ENCODE measurements around the gene LAMB4.

Gene LAMB4

GRCh38 chr7:108101759-108102158 is 28.4 kb downstream of the LAMB4 start:
- no peak overlapping the region for H3K4me3 ChIP-seq (ENCODE audit: low read length)

DNA sequence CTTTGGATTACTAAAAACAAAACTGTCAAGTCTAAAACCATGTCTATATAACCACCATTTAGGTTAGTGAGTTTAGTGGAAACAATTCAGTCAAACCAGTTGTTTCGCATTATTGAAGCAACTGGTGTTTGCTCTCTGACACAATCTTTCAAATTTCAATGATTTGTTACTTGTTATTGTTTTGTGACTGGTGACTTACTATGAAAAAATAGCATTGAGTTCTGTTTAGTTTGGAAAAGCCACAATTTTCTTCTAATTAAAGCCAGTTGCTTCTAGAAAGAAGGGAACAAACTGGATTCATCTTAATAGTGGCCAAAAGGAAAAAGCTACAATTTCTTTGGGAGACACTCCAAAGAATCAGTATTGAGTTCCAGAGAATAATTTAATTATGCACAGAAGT is 30.4 kb downstream of the LAMB4 start:
- Histone ChIP-seq H3K9ac (ENCODE audit: low read depth, low read length) (no peak overlapping the region), H3K9me3 (ENCODE audit: insufficient read depth, low read depth, low read length) (no peaks in the 10 kb centered on the region), H3K27ac (ENCODE audit: low read length) (no peak overlapping the region), H3K27me3 (ENCODE audit: insufficient read depth, low read length) (no peaks in the 10 kb centered on the region), H3K4me1 (ENCODE audit: insufficient read depth, low read length) (no peaks in the 10 kb centered on the region), H3K4me3 (ENCODE audit: low read length) (no peak overlapping the region), H3K36me3 (ENCODE audit: insufficient read depth, low read depth, low read length) (no peaks in the 10 kb centered on the region)

More at GRCh38 chr7:108101759-108102158, 28.4 kb downstream of the LAMB4 start:
- Histone ChIP-seq H3K27ac (ENCODE audit: low read length) (no peak overlapping the region), H3K9ac (ENCODE audit: low read depth, low read length) (no peak overlapping the region), H3K27me3 (ENCODE audit: insufficient read depth, low read length) (no peaks in the 10 kb centered on the region), H3K36me3 (ENCODE audit: insufficient read depth, low read depth, low read length) (no peaks in the 10 kb centered on the region), H3K4me1 (ENCODE audit: insufficient read depth, low read length) (no peaks in the 10 kb centered on the region), H3K9me3 (ENCODE audit: insufficient read depth, low read depth, low read length) (no peaks in the 10 kb centered on the region)

GRCh38 chr7:108097703-108098102 is 32.5 kb downstream of the LAMB4 start:
- Histone ChIP-seq H3K4me1 (ENCODE audit: insufficient read depth, low read length) (no peaks in the 10 kb centered on the region), H3K27me3 (ENCODE audit: insufficient read depth, low read length) (no peaks in the 10 kb centered on the region), H3K9me3 (ENCODE audit: insufficient read depth, low read depth, low read length) (no peaks in the 10 kb centered on the region), H3K36me3 (ENCODE audit: insufficient read depth, low read depth, low read length) (no peaks in the 10 kb centered on the region), H3K27ac (ENCODE audit: low read length) (no peak overlapping the region), H3K4me3 (ENCODE audit: low read length) (no peak overlapping the region), H3K9ac (ENCODE audit: low read depth, low read length) (no peak overlapping the region)

DNA sequence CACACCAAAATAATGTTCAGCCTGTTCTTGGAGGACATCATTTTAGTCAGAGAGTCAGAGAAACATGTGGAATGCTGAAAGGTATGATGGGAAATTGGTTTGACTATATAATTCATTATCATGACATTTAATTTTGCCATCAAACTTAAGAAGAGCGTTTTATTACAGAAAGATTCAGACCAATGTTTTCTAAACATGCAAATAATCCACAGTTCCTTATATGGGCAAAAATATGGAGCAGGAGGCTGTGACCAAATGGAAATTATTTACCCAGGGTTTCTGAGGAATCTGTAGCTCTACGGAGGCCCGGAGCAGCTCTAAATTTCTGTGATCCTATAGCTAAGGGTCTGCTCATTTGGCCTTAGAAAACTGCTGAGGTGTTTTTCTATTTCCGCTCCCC is 33.2 kb downstream of the LAMB4 start:
- Histone ChIP-seq H3K9ac (ENCODE audit: low read depth, low read length) (no peak overlapping the region), H3K27me3 (ENCODE audit: insufficient read depth, low read length) (no peaks in the 10 kb centered on the region), H3K27ac (ENCODE audit: low read length) (no peak overlapping the region), H3K9me3 (ENCODE audit: insufficient read depth, low read depth, low read length) (no peaks in the 10 kb centered on the region), H3K4me3 (ENCODE audit: low read length) (no peak overlapping the region), H3K4me1 (ENCODE audit: insufficient read depth, low read length) (no peaks in the 10 kb centered on the region), H3K36me3 (ENCODE audit: insufficient read depth, low read depth, low read length) (no peaks in the 10 kb centered on the region)

DNA sequence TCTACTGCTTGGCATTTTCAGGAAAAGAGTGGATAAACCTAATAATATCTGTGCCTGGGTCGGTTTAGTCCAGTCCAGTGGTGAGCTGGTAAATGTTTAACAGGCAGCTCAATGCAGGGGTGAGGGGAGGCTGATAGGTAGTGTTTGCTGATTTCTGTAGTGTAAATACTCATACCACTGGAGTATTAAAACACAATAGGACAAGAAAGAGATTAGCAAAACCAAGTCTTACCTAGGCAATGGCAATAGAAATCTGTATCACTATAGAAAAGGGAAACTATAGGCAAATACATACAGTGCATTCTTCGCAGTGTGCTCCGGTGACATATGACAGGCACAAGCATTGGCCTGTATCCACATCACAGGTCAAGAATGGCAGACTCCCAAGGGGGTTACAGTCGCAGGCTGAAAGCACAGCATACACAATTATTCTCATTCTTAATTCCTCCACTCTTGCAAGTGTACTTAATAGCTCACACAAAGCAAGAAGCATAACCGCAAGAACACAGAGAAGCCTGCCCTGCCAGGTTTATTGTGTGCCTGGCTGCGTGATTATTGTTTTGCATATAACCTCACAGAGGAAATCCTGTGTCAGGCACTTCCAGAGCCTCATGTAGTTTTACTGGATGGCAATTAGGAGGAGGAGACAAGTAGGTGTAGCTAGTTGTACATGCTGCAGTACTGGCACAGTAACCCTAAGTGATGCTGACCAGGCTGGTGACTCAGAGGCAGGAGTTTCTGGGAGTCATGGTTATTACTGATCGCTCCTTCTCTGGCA is 35.0 kb downstream of the LAMB4 start:
- Histone ChIP-seq H3K27me3 (ENCODE audit: insufficient read depth, low read length) (no peaks in the 10 kb centered on the region), H3K36me3 (ENCODE audit: insufficient read depth, low read depth, low read length) (no peaks in the 10 kb centered on the region), H3K4me3 (ENCODE audit: low read length) (no peak overlapping the region), H3K9me3 (ENCODE audit: insufficient read depth, low read depth, low read length) (no peaks in the 10 kb centered on the region), H3K4me1 (ENCODE audit: insufficient read depth, low read length) (no peaks in the 10 kb centered on the region), H3K9ac (ENCODE audit: low read depth, low read length) (no peak overlapping the region), H3K27ac (ENCODE audit: low read length) (no peak overlapping the region)

- Histone ChIP-seq H3K9ac (ENCODE audit: low read depth, low read length) (no peak overlapping the region), H3K27ac (ENCODE audit: low read length) (no peak overlapping the region), H3K9me3 (ENCODE audit: insufficient read depth, low read depth, low read length) (no peaks in the 10 kb centered on the region), H3K27me3 (ENCODE audit: insufficient read depth, low read length) (no peaks in the 10 kb centered on the region), H3K4me3 (ENCODE audit: low read length) (no peak overlapping the region), H3K36me3 (ENCODE audit: insufficient read depth, low read depth, low read length) (no peaks in the 10 kb centered on the region), H3K4me1 (ENCODE audit: insufficient read depth, low read length) (no peaks in the 10 kb centered on the region)
Measured at GRCh38 chr7:108094346-108094745, 35.8 kb downstream of the LAMB4 start.

DNA sequence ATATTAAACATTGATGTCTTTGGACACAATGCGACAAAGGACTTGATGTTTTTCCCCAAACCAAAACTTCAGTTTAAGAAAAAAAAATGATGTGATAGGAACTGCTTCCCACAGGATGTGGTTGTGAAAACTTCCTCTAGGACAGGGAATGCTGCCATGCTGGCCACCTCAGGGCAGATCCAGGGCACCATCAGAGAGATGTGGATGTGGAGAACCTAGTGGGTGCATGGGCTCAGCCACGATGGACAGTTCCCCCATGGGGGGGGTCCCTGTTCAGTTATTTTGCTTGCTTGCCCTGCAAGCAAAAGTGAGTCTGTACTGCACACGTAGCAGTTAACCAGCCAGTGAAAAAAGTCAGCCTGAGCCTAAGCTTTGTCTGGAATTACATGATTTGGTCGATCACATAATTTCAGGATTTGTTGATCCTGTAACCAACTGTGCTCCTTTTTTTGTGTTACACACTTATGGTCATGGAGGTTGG is 36.3 kb downstream of the LAMB4 start:
- H3K27me3 ChIP-seq (ENCODE audit: insufficient read depth, low read length) = no peaks in the 10 kb centered on the region
- no peak overlapping the region for H3K4me3 ChIP-seq (ENCODE audit: low read length)
- H3K4me1 ChIP-seq (ENCODE audit: insufficient read depth, low read length) = no peaks in the 10 kb centered on the region
- H3K27ac ChIP-seq (ENCODE audit: low read length) = no peak overlapping the region
- no peaks in the 10 kb centered on the region for H3K9me3 ChIP-seq (ENCODE audit: insufficient read depth, low read depth, low read length)
- H3K9ac ChIP-seq (ENCODE audit: low read depth, low read length) = no peak overlapping the region
- H3K36me3 ChIP-seq (ENCODE audit: insufficient read depth, low read depth, low read length) = no peaks in the 10 kb centered on the region

GRCh38 chr7:108093341-108093740 is 36.8 kb downstream of the LAMB4 start:
- H3K4me3 ChIP-seq (ENCODE audit: low read length) = no peak overlapping the region
- H3K27ac ChIP-seq (ENCODE audit: low read length) = no peak overlapping the region
- H3K36me3 ChIP-seq (ENCODE audit: insufficient read depth, low read depth, low read length) = no peaks in the 10 kb centered on the region
- H3K27me3 ChIP-seq (ENCODE audit: insufficient read depth, low read length) = no peaks in the 10 kb centered on the region
- no peak overlapping the region for H3K9ac ChIP-seq (ENCODE audit: low read depth, low read length)
- H3K4me1 ChIP-seq (ENCODE audit: insufficient read depth, low read length) = no peaks in the 10 kb centered on the region
- no peaks in the 10 kb centered on the region for H3K9me3 ChIP-seq (ENCODE audit: insufficient read depth, low read depth, low read length)

GRCh38 chr7:108091461-108091831 is 38.7 kb downstream of the LAMB4 start:
- Histone ChIP-seq H3K4me1 (ENCODE audit: insufficient read depth, low read length) (no peaks in the 10 kb centered on the region), H3K9me3 (ENCODE audit: insufficient read depth, low read depth, low read length) (no peaks in the 10 kb centered on the region), H3K27me3 (ENCODE audit: insufficient read depth, low read length) (no peaks in the 10 kb centered on the region), H3K9ac (ENCODE audit: low read depth, low read length) (no peak overlapping the region), H3K36me3 (ENCODE audit: insufficient read depth, low read depth, low read length) (no peaks in the 10 kb centered on the region), H3K27ac (ENCODE audit: low read length) (no peak overlapping the region), H3K4me3 (ENCODE audit: low read length) (no peak overlapping the region)

DNA sequence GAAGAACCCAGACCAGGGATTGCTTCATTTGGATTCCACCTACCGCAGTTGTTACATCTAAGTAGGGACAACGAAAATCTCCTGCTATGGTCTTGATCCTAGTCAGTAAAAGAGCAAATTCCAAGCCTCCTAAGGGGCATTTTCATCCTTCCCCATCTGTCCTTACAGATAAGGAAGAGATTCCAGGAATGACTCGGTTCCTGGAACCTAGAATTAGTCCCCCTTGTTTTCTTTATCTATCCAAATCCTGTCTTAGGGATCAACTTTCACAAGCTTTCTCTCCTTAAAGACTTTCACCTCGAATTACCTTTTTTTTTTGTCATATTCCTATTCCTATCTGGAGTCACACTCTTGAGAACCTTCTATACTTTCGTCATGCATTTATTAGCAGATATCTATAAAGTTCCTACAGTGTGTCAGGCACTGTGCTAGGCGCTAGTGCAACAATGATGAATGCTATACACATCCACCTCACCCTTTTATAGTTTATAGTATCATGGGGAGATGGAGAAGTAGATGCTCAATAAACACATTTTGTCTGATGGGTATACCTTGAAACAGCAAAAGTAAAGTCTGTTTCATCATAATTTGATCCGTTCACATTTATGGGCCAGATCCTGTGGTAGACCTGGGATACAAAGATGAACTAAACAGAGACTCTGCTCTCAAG is 39.2 kb downstream of the LAMB4 start:
- H3K27ac ChIP-seq (ENCODE audit: low read length) = no peak overlapping the region
- H3K4me1 ChIP-seq (ENCODE audit: insufficient read depth, low read length) = no peaks in the 10 kb centered on the region

DNA sequence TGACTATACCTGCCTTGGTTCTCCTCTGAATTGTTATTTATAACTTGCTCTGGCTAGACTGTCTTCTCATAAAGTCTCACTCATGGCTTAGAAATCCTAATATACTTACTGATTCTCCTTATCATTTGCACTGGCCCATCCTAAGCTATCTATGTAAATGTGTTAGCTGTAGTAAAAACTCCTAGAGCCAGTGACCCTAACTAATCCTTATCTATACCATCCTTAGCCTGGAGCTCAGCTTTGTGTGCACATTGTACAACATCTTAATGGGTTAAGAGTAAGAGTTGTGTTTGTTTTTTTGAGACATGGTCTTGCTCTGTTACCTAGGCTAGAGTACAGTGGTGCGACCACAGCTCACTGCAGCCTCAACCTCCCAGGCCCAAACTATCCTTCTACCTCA is 40.8 kb downstream of the LAMB4 start:
- H3K4me3 ChIP-seq (ENCODE audit: low read length) = no peak overlapping the region
- no peaks in the 10 kb centered on the region for H3K9me3 ChIP-seq (ENCODE audit: insufficient read depth, low read depth, low read length)
- H3K27ac ChIP-seq (ENCODE audit: low read length) = no peak overlapping the region
- no peak overlapping the region for H3K9ac ChIP-seq (ENCODE audit: low read depth, low read length)
- H3K27me3 ChIP-seq (ENCODE audit: insufficient read depth, low read length) = no peaks in the 10 kb centered on the region
- H3K4me1 ChIP-seq (ENCODE audit: insufficient read depth, low read length) = no peaks in the 10 kb centered on the region
- H3K36me3 ChIP-seq (ENCODE audit: insufficient read depth, low read depth, low read length) = no peaks in the 10 kb centered on the region

More for the DNA sequence above, 39.2 kb downstream of the LAMB4 start:
- H3K27me3 ChIP-seq (ENCODE audit: insufficient read depth, low read length) = no peaks in the 10 kb centered on the region
- H3K4me3 ChIP-seq (ENCODE audit: low read length) = no peak overlapping the region
- no peaks in the 10 kb centered on the region for H3K36me3 ChIP-seq (ENCODE audit: insufficient read depth, low read depth, low read length)
- no peak overlapping the region for H3K9ac ChIP-seq (ENCODE audit: low read depth, low read length)
- no peaks in the 10 kb centered on the region for H3K9me3 ChIP-seq (ENCODE audit: insufficient read depth, low read depth, low read length)

DNA sequence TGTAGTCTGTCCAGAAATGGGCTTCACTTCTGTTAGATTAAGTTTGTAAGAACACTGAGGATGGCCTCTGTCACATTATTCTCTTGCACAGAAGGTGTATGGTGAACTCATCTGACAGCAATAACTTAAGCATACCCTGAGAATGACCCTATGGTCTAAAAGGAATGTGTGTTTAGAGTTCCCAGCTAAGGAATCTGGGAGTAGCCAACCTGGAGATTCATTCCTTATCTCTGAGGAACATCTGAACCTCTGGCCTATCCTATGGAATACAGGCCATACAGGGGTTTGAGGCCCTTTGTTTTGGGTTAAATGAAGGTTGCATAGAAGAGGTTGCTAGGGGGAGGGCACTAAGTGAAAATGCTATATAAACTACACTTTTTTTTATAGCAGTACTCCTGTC is 41.4 kb downstream of the LAMB4 start:
- Histone ChIP-seq H3K9ac (ENCODE audit: low read depth, low read length) (no peak overlapping the region), H3K27ac (ENCODE audit: low read length) (no peak overlapping the region), H3K9me3 (ENCODE audit: insufficient read depth, low read depth, low read length) (no peaks in the 10 kb centered on the region), H3K36me3 (ENCODE audit: insufficient read depth, low read depth, low read length) (no peaks in the 10 kb centered on the region), H3K4me3 (ENCODE audit: low read length) (no peak overlapping the region), H3K27me3 (ENCODE audit: insufficient read depth, low read length) (no peaks in the 10 kb centered on the region), H3K4me1 (ENCODE audit: insufficient read depth, low read length) (no peaks in the 10 kb centered on the region)

All from iPS-20b (cell line).